DMS 273 (cell line): ENCODE data around the gene FREM2.

Experiments
- DNase-seq: peaks from one replicate; lab custom pipeline; 2025; ENCODE audit not compliant: unreplicated experiment; lab: John Stamatoyannopoulos, UW

FREM2 gene

DNA sequence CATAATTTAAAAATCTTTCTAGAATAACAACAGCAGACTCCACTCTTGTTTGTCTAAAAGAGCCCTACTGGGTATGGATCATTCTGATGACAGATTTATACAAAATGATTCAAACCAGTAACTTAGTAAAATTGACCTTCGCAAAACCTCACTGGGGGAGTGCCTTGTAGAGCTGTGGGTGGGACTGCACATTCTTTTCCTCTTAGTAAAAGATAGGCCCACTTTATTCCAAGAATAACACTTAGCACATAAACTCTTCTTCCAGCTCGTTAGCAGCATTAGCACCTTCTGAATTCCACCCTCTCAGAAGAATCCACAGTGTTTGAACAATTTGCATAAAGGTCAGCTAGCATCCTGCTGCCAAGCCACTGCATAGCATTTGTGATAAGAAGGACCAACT is 196.9 kb downstream of the FREM2 start:
- DNase-seq: no peak

DNA sequence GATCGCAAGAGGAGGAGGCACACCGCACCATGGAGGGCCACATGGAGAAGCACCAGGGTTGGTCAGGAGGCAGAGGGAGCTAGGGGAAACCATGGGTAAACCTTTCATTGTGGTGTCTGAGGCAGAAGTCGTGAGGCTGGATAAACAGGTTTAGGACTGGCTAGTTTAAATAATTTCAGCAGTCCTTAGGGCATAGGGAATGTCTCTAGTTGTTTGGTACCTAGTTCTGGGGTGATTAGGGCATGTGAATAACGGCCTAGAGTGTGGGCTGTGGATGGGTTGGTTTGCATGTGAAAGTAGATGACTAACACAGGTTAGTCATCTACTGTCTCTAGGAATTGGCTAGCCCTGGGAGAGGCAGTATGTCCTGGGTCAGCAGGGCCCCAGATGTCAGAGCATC is 201.4 kb downstream of the FREM2 start:
- no peak for DNase-seq

DNA sequence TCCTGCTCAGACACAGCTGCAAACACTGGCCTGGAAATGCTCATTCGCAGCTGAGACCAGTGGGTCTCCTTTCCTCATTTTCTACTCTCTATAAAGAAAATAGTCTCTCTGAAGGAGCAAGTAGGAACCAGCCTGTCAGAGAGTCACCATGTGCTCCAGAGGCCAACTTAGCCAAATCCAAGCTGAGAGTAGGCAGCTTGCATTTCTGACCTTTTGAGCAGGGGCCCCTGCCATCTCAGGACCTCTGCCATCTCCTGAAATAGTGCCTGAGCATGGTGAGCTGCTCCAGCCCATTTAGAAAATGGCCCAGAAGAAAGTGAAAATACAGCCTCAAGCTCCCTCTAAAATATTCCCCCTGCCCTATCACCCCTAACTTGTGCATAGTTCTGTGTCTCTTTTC is 208.2 kb downstream of the FREM2 start:
- DNase-seq: no peak

DNA sequence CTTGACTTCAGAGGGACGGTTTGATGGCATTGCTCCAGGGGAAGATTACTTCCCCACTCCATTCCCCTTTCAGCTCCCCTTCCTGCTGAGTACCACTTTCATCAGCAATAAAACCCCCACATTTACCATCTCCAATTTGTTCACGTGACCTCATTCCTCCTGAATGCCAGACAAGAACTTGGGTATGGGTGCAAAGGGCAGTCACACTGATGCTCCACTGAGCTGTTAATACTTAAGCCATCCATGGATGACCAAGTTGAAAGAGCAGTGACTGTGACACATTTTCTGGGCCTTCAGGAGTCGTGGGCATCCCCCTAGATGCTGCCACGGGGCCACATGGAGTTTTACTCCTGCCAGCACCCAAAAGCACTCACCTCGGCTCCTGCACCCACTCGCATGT is 210.6 kb downstream of the FREM2 start:
- DNase-seq: no peak

DNA sequence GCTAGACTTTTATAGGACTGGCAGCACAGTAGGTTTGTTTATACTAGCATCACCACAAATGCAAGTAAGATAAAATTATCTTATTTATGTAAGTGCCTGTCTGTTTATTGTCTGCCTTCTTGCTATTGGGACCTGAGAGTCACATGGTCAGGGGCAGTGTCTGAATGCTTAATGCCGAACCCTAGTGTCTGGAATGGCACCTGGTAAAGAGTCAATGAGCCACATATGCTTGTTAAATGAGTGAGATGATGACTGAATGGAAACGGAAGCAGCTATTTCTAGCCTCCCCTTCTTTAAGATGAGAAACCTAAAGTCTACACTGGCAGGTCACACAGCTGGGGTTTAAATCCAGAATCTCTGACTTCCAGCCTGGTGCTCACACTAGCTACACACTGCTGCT is 211.6 kb downstream of the FREM2 start:
- DNase-seq: no peak

GRCh38 chr13:38899571-38899970 is 212.7 kb downstream of the FREM2 start:
- no peak for DNase-seq

GRCh38 chr13:38900188-38900587 is 213.3 kb downstream of the FREM2 start:
- peak; percentile 13 for DNase-seq

DNA sequence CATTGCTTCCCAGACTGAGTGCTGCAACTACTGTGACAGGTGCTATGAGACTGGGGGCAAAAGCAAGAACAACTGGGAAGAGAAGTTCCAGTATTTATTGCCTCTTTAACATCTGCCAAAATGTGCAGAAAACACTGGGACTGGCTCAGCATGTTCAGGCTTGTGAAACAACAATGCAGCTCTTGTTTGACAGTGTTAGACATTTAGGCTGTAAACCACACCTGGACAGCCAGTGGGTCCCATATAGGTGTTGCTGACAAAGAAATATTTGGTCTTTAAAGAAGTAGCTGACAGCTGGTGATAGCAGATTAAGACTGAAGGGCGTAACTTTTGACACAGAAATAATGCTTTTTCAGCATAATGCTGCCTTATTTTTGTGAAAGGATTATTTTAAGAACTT is 215.7 kb downstream of the FREM2 start:
- DNase-seq: no peak

DNA sequence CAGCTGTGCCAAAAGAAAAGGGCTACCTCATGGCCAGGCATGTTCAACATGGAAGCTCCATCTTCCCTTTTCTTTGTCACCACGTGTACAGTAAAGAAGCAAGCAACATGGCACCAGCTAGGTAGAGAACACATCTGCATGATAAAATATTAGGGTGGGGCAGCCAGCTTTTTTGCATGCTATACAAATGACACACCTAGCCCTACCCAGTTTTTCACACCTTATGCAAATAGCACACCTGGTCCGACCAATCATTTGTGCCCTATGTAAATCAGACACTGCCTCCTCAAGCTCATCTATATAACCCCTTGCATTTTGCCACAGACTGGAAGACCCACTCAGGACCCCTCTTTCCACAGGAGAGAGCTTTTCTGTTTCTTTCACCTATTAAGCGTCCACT is 218.2 kb downstream of the FREM2 start:
- DNase-seq: no peak

GRCh38 chr13:38905861-38906260 is 219.0 kb downstream of the FREM2 start:
- no peak for DNase-seq

- no peak for DNase-seq
Measured at GRCh38 chr13:38908574-38908973, 221.7 kb downstream of the FREM2 start.

GRCh38 chr13:38914070-38914469 is 227.2 kb downstream of the FREM2 start:
- no peak for DNase-seq

DNA sequence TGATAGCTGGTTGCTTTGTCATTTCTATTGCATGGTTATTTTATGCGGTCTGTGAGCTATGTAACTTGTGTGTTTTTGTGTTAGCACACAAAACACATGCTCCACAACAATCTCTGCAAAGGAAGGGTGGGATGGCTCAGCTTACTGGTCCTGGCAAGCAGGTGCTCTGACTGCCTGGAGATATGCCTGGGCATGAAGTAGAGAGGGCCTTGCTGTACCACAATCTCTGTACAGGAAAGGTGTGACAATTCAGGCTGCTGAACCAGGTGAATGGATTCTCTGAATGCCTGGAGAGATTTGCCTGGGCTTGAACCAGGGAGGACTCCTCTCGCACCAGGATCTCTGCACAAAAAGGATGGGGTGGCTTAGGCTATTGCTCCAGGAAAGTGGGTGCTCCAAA is 234.2 kb downstream of the FREM2 start:
- no peak for DNase-seq

DNA sequence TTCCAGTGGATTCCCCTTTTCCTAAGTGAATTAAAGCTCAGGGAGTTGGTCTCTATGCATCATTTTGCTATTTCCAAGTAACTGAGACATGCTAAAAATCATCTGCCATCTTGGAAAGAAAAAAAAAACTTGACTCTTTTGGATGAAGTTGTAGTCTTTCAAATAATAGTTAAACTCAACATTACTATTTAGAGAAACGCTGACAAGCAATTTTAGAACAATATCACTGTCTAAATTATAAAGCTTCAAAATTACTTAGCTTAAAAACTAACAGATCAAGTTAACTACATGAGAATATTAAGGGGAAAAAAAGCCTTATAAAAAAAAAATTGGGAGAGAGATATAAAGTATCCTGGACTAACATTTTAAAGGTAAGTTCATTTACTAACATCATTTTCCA is 235.3 kb downstream of the FREM2 start:
- DNase-seq: no peak

DNA sequence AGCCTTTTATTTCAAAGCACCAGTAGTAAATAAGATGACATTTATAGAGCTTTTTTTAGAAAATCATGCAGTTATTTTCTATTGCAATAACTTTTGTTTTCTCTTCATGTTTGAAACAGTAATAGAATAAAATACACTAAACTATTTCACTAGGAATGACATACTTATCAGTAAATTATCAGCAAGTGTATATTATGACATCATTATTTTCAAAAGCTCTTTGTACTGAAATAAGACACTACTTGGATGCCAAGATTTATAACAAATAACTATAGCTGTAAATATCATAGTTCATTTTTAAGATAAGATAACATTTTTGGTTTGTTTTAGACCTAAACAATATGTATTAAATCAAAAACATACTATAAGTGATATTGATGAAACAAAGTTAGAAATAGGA is 246.9 kb downstream of the FREM2 start:
- DNase-seq: no peak
